DOHH2 (cell line): ENCODE data around the gene TGFBR3L.

ENCODE experiments used
- EZH2phosphoT487 ChIP-seq: fragments of 200-600 bp; sonication (generic); IDR thresholded peaks from 2 replicates; pipeline ENCODE4 v1.6.1; 2017; ENCODE audit warnings: borderline replicate concordance, mild to moderate bottlenecking, antibody characterized with exemption, low read length, moderate library complexity, mixed read lengths
- TF ChIP-seq, protein P1 (sequence below): fragments of 200-600 bp; sonication (generic); IDR thresholded peaks from one replicate; pipeline ENCODE4 v1.5.1; 2014; ENCODE audit warnings: antibody characterized with exemption, mild to moderate bottlenecking, low read depth, low read length; ENCODE audit not compliant: poor library complexity, severe bottlenecking

DNA sequence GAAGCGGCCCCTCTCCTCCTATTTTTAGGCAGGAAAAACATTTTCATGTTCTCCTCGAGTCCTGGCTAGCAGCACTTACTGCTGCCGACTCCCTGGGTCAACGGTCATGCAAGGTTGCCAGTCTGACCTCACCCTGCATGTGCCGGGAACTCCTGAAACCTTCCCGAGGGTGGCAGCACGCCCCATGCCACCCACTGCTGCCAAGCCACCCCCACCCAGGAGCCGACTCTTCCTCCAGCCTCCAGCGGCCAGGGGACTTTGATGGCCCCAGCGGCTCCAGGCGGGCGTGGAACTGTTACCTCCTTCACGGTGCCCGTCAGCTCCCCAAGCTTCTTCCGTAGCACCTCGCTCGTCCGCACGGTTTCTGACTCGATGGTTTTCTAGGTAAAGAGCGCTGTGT is 20.1 kb downstream of the TGFBR3L start:
- TF ChIP-seq, protein P1, sequence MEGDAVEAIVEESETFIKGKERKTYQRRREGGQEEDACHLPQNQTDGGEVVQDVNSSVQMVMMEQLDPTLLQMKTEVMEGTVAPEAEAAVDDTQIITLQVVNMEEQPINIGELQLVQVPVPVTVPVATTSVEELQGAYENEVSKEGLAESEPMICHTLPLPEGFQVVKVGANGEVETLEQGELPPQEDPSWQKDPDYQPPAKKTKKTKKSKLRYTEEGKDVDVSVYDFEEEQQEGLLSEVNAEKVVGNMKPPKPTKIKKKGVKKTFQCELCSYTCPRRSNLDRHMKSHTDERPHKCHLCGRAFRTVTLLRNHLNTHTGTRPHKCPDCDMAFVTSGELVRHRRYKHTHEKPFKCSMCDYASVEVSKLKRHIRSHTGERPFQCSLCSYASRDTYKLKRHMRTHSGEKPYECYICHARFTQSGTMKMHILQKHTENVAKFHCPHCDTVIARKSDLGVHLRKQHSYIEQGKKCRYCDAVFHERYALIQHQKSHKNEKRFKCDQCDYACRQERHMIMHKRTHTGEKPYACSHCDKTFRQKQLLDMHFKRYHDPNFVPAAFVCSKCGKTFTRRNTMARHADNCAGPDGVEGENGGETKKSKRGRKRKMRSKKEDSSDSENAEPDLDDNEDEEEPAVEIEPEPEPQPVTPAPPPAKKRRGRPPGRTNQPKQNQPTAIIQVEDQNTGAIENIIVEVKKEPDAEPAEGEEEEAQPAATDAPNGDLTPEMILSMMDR, result no peak
- no peak for TF ChIP-seq EZH2phosphoT487
